ENCODE results near the gene GATA6.
"Not testable (repeated sequence)": the region's sequence is repeated elsewhere in the genome, so short reads cannot be mapped to it uniquely, and the experiment has no call there.

The GATA6 gene

DNA sequence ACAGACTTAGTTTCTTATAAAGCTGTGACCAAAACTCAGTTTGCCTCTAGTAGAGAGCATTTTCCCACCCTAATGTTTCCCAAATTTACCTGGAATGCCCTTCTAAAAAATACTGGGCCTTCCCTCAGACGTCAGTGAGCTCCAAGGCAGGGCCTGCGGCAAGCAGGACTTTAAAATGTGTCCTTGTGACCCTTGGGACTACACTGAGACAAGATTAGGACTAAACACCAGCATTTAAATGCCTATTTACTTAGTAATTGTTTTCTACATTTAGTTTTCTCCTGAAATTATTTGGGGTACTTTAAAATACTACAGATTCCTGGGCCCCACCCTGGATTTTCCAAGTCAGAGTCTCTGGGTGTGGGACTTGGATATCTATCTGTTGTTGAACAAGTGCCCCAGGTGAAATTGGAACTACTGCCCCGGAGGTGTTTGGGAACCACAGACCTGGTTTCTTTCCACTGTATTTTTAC, 14.3 kb downstream of the GATA6 start:
- DNase-seq, result no peak

DNA sequence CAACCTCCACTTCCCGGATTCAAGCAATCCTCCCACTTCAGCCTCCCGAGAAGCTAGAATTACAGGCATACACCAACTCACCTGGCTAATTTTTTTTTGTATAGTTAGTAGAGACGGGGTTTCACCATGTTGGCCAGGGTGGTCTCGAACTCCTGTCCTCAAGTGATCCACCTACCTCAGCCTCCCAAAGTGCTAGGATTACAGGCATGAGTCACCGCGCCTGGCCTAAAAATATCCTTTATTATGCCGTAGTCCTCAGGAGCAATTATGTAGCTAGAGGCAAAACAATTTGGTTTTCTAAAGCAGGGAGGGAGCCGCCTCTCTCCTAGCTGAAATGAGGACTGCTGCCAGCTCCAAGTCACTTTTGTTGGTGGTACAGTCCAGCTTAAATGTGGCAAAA, 15.2 kb downstream of the GATA6 start:
- not testable (repeated sequence) for DNase-seq

DNA sequence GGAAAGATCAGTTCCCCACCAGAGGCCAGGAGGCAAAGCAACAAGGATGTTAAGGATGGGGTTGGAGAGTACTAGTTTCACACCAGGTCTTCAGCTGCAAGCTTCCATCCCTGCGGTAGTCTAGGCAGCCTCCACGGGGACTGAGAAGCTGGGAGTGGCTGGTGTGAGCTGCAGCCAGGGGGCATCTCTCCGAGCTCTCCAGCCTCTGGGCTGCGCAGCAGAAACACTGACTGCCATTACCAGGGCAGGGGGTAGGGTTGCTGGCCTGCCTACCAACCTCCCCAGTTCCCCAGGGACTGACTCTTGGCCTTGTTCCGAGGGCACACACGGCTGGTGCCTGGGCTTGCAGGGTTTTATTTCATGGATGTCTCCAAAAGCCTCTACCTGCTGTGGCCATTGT, 15.9 kb downstream of the GATA6 start:
- DNase-seq, result no peak

DNA sequence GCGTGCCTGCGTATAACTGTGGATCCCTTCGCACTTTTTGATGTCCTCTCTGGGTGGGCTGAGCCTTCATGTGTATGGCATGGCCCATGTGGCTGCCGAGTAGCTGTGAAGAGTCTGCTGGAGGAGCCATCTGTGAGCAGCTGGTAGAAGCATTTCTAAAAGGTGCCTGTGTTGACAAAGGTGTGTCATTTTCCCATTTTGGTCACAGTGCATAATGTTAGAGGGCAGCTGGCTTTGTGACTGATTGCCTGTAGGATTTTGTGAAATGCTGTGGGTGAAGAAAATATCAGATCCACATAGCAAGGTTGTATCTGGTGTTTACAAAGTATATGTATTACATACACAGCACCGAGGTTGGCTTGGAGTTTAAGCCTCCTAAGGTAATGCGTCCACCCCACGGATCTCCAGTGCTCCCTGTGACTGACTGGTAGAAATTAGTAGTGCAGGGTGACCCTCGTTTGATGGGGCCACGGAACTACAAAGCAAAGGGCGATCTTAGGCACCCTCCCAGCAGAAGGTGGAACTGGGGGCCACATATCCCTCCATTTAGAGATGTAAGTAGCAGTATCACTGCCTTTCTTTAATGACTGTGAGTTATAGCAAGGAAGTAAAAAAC, 16.5 kb downstream of the GATA6 start:
- no peak for DNase-seq

DNA sequence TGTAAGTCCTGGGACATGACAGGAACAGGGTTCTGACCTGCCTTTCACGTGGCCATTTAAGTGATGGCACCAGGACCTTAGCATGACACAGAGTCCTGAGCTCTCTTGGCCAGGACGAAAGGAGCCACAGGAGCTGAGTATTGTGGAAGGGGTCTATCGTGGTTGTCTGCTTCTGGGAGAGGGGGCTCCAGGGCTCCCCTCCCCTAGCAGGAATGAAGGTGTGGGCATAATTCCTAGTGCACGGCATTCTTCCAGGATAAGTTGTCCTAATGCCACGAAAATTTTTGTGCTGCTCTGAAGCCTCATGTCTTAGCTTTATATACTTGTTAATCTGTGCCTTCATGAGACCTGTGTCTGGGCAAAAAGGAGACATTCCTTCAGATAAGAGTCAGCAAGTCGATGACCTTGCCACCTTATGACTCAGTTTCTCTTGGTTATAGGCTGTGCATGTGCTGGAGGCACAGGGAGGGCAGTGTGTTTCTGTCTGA, 17.1 kb downstream of the GATA6 start:
- no peak for DNase-seq

DNA sequence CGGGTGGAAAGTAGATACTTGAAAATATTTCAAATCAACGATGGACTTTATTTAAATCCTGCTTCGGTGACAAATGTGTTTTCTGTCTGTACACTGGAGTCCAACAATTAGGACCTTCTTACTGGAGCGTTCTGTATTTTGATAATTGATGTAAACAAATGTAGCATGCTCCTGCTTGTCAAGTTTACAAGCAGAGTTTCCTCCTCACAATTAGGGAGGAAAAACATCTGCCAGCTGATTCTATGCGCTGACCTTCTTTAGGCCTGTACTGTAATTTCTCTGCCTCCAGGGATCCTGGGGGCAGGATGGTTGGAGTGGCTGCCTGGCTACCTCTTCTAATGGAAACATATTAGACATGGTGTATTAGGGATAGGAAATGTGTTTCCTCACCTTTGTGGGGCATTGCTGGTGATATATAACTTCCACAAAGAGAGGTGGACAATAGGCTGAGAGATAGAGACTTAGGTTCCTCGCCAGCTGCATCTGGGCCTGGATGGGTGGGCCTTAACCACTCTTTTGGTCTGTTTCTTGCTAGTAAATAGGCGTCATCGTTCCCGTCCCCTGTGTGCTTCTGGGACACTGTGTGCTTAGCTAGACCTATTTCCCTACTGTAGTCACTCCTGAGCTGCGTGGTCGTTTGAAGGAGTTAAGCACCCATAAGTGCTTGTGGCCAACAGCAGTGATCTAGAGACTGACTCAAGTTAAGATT, 19.3 kb downstream of the GATA6 start:
- no peak for DNase-seq

DNA sequence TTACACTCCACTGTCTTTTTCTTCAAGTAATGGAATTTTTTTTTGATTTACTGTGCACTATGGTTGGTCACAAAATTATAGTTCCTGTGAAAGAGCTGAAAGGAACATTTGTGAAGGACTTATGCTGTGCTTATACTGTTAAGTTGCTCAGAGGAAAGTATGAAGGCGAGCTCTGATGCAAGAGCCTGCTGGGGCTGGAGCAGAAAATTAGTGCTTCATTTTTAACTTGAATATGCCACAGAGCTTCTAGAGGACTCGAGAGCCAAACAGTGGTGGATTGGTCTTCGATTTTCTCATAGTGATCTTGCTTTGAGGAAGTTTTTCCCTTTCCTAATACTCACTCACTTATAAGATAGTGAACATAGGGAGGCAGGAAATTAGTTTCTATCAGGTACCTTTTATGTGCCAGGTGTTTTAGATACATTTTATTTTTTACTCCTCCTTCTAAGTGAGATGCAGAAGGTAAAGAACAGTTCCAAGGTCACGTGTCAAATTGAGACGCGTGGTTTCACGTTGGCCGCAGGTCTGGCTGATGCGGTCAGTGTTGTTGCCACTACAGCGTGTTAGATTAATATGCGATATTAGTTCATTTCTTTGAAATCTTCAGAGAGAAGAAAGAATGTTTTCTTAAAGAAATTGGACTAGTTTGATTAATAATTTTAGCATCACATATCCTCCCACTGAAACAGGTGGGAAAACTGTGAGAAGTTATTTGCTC, 20.2 kb downstream of the GATA6 start:
- DNase-seq, result no peak

DNA sequence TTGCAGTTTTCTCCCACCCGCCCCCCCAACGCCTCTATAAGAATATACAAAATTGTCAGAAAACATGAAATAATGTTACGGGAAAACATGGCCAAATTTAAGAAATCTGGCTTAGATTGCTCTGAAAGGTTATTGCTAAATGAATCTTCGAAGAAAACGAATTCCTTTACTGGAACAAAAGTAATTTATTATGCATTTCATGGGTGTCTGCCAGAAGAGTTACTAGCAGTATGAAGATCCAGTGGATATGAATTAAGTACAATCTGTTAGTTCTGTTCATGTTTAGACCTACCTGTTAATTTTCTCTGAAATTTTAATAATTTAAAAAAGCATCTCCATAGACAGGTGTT, 21.9 kb downstream of the GATA6 start:
- DNase-seq, result no peak

DNA sequence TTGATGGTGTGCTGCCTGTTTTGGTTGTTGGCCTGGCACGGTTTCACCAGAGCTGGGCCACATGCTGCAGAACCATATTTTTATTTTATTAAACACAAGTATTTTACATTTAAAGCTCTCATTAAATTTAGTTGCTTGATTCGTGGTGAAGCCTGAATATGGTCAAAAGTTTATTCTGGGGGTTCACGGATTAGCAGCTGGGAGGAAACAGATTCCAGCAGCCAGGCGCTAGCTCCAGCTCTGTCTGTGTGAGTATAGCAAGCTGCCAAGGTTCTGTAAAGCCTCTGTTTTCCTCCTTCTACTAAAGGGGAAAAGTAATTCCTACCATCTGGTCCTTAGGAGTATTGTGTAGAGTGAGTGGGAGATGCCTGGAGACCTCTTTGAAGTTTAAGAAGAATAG, 22.5 kb downstream of the GATA6 start:
- DNase-seq, result no peak

DNA sequence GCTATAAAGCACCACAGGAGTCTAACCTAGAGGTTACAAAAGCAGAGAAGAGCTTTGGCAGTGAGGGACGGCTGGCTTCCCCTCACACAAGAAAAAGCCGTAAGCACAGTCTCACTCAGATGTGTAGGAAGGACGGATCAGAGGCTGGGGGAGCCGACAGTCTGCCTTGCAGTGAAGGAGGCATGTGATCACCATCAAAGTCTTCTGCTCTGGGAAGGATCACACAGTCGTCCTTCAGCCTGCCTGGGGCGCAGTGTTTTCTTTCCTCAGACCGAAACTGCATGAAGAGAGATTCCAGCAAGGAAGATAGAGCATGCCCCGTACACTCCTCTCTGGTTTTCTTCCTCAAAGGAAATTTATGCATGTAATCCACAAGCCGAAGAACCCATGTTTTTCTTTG, 24.1 kb downstream of the GATA6 start:
- no peak for DNase-seq

DNA sequence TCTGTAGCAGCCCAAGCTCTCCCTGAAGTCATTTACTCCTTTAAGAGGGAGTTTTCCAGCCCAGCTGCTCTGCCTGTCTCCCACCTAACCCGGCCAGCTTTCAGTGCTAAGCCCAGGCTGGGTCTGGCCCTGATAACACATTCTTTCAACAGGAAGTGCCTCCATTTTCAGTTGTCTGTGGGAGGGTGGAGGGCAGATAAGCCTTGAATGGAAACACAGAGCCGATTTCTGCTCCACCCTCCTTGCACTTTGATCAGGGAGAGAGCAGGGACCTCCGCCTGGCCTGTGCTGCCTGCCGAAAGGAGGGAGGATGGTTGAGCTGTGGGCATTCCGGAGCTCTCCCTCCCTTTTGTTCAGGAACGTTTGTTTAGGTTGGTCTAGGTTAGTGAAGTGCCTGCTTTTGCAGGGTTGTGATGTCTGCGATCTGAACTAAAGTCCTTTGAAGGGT, 24.8 kb downstream of the GATA6 start:
- no peak for DNase-seq

DNA sequence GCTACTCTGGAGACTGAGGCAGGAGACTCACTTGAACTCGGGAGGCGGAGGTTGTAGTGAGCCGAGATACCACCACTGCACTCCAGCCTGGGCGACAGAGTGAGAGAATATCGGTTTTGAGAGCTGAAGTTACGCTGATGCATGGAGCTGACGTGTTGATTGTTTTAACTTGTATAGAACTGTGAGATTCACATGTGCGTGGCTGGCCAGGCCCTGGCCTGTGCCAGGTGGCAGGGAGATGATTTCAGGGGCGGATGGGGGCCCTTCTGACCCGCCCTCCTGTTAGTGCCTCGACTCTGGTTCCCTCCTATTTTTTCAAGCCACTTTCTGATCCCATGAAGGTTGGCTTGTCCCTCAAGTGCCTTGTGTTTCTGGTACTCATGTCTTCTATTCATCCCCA, 25.7 kb downstream of the GATA6 start:
- no peak for DNase-seq

DNA sequence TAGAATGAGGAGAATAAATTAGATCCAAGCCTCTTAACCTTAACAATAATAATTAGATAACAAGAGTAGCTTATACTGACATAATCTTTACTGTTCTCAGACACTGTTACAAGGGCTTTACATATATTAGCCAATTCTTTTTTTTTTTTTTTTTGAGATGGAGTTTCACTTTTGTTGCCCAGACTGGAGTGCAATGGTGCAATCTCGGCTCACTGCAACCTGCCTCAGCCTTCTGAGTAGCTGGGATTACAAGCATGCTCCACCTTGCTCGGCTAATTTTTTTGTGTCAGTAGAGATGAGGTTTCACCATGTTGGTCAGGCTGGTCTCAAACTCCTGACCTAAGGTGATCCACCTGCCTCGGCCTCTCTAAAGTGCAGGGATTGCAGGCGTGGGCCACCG, 27.6 kb downstream of the GATA6 start:
- not testable (repeated sequence) for DNase-seq

DNA sequence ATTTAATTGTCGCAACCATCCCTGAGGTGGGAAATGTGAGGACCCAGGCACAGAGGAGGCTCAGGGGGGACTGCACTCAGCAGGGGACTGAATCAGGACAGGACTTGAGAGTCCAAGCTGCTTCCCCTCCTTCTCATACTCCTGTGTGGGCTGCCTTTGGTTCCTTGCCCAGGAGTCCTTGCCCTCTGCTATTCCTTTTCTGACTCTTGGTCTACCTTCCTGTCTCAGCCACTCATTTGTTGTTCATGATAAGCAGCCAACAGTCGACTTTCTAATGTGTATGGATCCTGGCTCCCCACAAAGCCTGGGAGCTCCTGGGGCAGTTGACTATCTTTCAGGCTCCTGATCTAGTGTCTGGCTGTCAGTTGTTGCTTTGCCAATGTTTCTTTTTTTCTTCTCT, 28.3 kb downstream of the GATA6 start:
- no peak for DNase-seq

DNA sequence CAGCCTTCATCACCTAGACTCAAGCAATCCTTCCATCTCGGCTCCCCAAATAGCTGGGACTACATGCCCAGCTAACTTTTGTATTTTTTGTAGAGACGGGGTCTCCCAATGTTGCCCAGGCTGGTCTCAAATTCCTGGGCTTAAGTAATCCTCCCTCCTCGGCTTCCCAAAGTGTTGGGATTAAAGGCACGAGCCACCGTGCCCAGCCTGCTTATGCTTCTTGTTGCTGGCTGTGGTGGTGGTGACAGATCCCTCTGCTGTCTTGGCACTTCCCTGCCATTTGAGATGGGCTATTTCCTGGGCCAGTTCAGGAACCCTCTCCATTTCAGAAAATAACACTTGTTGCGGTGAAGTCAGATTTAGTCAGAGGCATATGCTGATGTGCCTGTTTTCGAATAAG, 28.8 kb downstream of the GATA6 start:
- DNase-seq, result no peak

DNA sequence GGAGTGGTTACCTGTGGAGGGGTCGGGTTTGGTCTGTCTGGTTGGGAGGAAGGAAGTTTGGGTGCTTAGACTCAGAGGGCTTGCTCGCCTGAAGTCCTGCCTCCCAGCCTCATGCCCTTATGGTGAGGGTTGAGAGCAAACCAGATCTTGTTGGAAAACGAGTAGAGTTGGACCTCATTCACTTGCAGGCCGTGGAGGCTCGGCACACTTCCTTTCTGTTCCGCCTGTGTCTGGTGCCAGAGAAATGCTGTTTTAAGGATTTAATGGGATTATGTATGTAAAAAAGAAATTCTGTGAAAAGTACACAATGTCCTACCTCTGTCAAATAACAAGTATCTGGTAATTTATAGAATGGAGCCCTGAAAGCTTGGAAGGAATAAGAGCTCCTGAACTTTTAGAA, 29.6 kb downstream of the GATA6 start:
- DNase-seq, result no peak

DNA sequence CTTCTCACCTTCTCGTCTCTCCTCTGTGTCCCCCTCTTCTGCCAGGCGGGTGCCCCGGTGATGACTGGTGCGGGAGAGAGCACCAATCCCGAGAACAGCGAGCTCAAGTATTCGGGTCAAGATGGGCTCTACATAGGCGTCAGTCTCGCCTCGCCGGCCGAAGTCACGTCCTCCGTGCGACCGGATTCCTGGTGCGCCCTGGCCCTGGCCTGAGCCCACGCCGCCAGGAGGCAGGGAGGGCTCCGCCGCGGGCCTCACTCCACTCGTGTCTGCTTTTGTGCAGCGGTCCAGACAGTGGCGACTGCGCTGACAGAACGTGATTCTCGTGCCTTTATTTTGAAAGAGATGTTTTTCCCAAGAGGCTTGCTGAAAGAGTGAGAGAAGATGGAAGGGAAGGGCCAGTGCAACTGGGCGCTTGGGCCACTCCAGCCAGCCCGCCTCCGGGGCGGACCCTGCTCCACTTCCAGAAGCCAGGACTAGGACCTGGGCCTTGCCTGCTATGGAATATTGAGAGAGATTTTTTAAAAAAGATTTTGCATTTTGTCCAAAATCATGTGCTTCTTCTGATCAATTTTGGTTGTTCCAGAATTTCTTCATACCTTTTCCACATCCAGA, 31.3 kb downstream of the GATA6 start:
- DNase-seq, result no peak

DNA sequence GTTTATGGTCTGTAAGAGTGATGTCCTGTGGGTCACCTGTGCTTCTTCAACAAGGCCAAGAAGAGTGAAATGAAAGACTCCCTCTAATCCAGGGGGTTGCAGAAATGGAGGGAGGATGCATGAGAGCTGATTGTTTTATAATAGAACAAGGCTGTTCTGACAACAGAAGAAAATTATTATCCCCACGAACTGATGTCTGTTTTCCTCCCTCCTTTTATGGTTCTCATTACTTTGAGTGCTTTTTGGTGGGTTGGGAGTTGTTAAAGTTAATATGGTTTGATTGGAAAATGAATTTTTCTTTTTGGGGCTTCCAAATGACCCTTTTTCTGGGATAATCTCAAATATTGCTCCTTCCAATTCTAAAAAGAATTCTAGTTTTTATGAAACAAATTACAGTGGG, 33.6 kb downstream of the GATA6 start:
- no peak for DNase-seq

DNA sequence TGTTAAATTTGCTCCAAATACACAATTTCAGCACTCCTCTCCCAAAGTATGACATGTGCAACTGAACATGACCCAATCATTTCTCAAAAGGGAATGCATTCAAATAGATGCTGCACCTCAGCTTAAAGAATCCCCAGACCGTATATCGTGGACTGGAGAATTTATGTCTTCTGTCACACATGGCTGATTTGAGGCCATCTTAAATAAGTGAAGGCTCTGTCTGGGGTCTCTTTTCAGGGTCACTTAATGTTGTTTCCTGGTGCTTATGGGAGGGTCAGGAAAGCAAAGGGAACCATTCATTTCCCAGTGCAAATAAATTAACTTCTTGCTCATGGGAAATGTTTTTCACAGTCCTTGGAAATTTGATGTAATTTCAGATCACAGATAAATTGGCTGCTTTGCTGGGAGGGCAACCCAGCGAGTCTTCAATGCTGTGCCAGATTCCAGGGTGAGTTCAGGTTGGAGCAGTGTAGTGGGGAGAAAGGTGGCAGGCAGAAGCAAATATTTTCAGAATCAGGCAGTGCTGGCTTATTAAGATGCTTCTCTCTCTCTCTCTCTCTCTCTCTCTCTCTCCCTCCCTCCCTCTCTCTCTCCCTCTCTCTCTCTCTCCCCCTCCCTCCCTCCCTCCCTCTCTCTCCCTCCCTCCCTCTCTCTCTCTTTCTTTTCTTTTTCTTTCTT, 34.3 kb downstream of the GATA6 start:
- no peak for DNase-seq

DNA sequence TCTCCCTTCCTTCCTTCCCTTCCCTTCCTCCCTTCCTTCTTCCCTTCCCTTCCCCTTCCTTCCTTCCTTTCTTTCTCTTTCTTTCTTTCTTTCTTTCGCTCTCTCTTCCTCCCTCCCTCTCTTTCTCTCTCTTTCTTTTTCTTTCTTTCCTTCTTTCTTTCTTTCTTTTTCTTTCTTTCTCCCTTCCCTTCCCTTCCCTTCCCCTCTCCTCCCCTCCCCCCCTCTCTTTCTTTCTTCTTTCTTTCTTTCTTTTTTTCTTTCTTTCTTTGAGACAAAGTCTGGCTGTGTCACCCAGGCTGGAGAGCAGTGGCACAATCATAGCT, 34.8 kb downstream of the GATA6 start:
- DNase-seq, result no peak

DNA sequence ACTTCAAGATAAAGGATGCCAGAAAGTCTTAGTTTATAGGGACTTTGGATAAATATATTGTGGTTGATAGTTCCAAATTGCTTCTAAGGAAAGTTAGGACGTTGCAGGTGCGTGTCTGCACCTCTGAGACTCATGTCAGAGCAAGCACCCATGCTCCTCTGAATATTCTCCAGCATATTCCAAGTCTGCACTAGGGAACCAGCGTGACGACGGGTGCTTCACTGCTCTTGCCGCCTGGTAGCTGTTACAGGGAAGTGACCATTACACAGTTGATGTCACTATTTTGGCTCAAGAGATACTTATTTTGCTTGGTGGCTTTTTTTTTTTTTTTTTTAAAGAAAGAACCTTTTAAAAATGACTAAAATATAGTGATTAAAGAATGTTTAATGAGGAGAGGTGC, 35.6 kb downstream of the GATA6 start:
- no peak for DNase-seq

DNA sequence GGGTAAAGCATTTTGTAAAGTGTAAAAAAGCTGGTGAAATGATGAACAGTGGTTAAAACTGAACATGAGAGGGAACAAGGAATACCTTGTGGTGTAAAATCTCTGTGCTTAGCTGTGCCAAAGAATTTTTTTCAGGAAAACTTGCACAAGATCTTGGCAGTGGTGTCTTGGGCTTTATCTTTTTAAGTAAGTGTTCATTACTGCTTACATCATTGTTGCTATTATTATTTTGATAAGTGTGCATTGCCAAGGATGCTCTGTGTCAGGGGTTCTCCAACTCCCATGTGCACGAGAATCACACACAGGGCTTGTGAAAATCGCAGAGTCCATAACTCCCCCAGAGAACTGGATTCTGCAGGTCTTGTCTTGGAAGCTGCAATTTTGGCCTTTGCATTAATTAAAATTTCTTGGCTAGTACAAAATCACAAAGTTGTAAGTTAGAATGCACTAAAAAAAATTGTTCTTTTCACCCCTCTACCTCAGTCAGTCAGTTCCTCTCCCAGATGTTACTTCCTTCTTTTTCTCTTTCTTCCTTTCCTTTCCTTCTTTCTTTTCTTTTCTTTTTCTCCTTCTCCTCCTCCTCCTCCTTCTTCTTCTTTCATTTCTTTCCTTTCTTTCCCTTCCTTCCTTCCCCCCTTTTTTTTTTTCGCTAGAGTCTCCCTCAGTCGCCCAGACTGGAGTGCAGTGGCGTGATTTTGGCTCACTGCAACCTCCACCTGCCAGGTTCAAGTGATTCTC, 37.8 kb downstream of the GATA6 start:
- DNase-seq, result no peak
